NCI-H1092 treated with DMSO at 0.1 percent for 48 hours (cell line): ENCODE data around the gene ATXN1.

Experiments used
- DNase-seq: peaks from one replicate; lab custom pipeline; 2025; lab: John Stamatoyannopoulos, UW

Gene ATXN1

DNA sequence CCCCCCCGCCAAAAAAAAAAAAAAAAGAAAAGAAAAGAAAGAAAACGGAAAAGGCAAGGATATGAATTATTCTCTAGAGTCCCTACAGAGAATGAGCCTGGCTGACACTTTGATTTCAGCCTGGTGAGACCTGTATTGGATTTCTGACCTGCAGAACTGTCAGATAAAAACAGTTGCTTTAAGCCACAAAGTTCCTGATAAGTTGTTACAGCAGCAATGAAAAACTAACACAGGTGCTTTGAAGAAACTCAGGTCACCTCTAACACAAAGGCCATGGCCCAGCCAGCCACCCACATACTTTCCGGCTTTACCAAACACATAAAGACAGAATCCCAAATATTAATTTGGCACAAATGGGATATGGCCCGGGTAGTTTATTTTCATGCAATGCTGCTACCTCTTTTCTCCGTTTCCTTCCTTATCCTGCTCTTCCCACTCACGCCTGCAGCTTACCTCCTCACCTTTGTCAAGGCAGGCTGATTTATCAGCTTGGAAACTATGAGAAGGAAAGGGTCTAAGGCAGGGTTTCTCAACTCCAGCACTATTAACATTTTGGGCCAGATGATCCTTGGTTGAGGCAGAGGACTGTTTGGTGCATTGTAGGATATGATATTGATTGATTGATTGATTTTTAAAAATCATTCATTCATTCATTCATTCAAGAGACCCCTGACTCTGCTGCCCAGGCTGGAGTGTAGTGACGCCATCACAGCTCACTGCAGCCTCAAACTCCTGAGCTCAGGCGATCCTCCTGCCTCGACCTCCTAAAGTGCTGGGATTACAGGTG is 88.1 kb downstream of the ATXN1 start:
- DNase-seq: no peak

DNA sequence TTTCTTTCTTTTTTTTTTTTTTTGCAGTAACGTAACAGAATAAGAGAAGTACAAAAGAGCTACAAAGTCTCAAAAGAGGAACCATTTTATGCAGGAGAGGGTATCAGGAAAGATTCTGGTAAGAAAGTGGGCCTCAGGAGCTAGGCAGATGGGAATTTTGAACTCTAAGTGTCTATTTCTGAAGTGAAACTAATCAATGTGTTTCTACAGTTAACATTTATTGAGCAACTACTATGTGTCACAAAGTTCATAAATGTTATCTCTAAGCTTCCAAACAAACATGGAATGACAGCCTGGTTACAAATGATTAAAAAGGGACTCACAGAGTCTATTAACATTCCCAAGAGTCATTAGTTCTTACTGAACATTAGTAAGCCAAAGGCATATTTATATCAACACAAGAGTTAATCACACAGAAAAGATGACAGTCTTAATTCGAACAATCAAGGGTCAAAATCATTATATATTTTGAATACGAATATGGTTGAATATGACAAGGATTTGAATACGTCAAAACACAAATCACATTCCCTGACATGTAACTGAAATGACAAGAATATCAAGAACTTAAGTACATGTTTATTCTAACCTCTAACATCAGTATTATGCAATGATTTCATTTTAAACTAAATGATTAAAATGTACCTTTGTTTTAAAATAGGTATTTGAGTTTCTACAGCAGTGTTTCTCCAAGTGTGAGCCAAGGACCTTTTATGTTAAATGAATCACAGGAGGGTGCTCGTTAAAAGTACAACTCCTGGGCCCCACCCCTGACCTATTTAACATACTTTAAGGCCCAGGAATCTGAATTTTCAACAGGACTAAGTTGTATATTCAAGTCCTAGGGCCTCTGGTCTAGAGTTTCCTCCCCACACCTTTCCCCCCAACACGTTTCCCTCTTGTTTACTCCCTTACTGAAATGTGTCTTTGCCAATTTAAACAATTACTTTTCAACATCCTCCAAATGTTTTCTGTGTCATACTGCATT is 89.7 kb downstream of the ATXN1 start:
- DNase-seq: no peak

- DNase-seq: no peak
Measured at GRCh38 chr6:16670617-16671051, 90.6 kb downstream of the ATXN1 start.

DNA sequence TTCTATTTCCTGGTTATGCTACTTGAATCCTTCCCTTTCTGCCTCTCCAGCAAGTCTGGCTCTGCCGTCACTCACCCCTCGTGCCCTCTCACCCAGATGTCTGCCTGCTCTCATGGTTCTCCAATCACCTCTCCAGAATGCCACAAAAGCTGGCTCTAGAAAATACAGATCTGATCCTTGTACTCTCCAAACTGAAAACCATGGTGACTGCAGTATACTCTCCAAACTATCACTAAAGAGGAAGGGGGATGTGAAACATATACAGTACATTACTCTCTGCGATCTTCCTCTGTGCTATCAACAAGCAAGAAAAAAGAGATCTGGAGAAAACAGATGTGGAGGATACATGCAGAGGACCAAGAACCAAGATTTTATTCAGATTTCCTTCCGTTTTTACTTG is 91.1 kb downstream of the ATXN1 start:
- DNase-seq: no peak

- no peak for DNase-seq
Measured at GRCh38 chr6:16669227-16669626, 92.0 kb downstream of the ATXN1 start.

DNA sequence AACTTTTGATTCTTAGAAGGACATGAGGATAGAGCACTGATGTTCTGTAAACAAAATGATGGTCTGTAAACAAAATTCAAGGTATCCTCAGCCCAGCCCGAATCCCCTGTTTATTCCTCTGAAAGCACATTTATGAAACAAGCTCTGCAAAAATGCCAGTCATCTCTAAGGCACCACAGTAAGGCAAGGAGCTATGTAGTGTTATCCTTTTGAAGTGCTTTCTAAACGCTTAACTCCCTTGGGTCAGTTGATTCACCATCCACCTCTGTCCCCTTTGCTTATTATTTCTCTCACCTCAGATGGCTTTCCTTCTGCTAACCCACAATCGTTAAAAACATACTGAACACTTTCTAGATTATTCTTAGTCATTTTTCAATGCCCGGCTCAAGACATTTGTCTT is 93.8 kb downstream of the ATXN1 start:
- no peak for DNase-seq

- DNase-seq: no peak
Measured at GRCh38 chr6:16665992-16666391, 95.3 kb downstream of the ATXN1 start.

- no peak for DNase-seq
Measured at GRCh38 chr6:16665182-16665581, 96.1 kb downstream of the ATXN1 start.

GRCh38 chr6:16663901-16664300 is 97.4 kb downstream of the ATXN1 start:
- DNase-seq: no peak

DNA sequence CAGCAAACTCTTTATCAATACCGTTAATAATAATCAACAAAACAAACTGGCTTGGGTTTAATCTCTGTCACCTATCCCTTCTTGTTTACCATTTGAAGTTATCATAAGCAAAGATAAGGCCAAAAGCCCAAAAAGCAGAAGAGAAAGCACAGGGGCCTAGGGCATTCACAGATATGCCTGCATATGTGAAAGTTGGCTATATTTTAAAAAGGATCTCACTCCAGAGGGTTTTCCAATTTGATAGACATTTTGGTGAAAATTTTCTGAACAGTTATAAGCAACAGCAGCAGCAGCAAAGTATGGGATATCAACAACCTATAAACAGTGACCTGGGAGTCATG is 101.1 kb downstream of the ATXN1 start:
- DNase-seq: no peak

- DNase-seq: no peak
Measured at GRCh38 chr6:16659466-16660156, 101.6 kb downstream of the ATXN1 start.

DNA sequence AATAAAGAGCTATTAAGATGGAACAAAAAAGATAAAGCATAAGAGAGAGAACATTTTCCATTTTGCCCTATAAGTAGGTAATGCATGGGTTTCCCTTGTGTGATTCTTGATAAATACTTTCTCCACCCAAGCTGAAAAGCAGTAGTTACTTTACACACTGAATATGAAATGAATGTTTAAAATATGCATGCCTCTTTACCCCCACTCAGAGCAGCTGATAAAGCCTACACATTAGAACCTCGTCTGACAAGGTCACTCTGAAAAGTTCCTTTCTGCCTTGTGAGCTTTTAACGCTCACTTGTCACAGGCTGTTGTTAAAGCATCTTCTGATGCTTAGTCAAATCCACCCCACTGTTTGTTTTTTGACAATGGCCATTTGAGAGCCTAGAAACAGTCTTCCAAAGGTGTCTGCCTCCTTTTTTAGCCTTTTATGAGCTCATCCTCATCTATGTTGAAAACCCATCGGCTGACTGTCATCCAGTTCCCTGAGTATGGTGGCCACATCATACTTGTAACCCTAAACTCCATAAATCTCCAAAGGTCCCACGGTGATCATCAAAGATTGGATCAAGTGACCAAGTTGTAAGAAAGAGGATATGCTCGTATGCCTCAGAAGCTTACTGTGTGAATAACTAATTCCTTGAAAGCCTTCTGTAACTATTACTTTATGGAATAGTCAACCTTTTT is 102.8 kb downstream of the ATXN1 start:
- no peak for DNase-seq

DNA sequence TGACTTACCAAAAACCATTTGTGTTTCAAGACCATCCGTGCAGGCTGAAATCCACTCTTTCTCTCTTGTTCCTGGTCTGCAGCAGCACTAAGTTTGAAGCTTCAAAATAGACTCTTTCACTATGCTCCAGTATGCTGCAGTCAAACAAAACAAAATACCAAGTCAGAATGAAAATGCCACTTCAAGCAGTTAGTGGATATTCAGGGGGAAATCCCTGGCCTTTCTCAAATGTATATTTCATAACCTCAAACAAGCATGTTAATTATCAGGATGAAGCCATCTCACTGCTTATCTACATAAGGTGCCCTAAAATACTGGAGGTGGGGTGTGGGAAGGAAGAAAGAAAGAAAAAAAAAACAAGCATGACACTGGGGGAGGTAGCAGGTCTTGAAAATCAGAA is 103.5 kb downstream of the ATXN1 start:
- no peak for DNase-seq

DNA sequence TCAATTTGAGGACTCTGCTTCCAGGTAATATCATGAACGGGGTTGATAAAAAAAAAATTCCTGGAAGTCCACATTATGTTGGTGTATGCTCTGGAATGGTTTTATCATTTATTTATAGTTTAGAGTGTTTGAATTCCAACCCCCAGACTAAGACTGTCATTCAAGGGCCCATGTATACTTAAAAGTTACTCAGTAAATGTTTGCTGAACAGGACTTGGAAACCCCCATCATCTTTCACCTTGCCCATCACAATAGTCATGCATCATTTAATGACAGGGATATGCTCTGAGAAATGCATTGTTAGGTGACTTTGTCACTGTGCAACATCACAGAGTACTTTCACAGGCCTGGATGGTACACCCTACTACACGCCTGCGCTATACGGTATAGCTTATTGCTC is 104.8 kb downstream of the ATXN1 start:
- no peak for DNase-seq

DNA sequence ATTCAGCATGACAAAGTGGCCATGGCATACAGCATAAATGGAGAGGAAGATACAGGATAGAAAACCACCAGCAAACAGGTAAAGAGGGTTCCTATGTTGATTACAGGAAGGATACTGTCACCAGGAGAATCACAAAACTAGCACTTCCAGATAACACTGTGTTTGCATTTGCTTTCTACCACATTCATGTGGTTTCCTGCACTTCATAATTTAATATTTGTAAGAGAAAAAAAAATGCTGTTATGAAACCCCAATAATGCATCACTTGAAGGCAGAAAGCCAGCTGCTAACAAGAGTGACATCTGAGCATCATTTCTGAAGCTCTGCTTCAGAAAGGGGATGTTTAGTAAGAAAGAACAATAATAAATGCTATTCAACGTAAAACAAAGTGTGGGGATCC is 106.6 kb downstream of the ATXN1 start:
- DNase-seq: no peak

DNA sequence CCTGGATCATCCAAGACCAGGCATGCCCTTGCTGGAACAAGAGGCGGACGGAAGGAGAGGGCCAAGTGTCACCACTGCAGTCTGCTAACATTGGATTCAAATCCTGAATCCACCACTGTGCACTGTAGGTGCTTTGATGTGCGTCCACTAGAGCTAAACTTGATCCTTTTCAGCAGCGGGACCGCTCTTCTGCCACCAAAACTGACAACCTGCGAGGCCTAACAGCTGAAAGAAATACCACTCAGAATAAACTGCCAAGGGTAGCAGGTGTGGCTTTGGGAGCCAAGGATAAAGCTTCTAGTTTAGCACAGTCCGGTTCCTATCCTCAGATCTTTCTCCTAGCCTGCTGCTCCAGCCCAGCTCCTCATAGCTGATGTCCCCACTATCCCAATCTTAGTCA is 108.0 kb downstream of the ATXN1 start:
- no peak for DNase-seq

DNA sequence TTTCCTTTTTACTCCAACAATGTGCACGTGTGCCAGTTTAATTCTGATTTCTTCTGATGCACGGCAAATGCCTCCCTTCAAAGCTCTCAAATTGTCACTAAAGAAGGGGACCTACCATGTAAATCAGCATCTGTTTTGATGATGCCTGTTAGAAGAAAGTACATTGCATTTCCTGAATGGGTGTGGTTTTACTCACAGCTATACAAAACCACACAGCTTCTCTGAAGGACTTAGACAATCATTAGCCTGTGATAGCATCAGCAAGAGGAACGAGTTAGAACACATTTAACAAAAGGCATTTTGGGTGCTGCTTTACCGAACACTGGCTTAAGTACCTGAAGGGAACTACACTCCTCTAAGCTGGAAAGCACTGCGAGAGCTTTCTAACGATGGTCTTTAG is 109.4 kb downstream of the ATXN1 start:
- no peak for DNase-seq

GRCh38 chr6:16649890-16650289 is 111.4 kb downstream of the ATXN1 start:
- DNase-seq: no peak

- DNase-seq: no peak
Measured at GRCh38 chr6:16649241-16649640, 112.0 kb downstream of the ATXN1 start.

GRCh38 chr6:16648003-16648402 is 113.3 kb downstream of the ATXN1 start:
- no peak for DNase-seq

- DNase-seq: no peak
Measured at GRCh38 chr6:16647422-16647821, 113.8 kb downstream of the ATXN1 start.
